Adrenal gland (tissue), 12 donors: ENCODE results near the gene SPAG6. TPM values are rescaled to one million over a fixed set of nuclear protein-coding genes. Genes with fewer than 3 reads are reported as not detected.
"Not testable (repeated sequence)": the region's sequence is repeated elsewhere in the genome, so short reads cannot be mapped to it uniquely, and the experiment has no call there.

Experiments
- DNase-seq, 7 donors: peaks; one replicate each; pipeline ENCODE4 v3.0.0-alpha.2; 2019 to 2020
- H3K27ac ChIP-seq, 5 donors: fragments of 200-600 bp; sonication (generic) in 4 of 5; 1 replicate in 3 of 5; 2 replicates in 2 of 5; pipeline versions ENCODE4 v1.5.1 to v1.8.0; 2016 to 2020; ENCODE audit warnings: mild to moderate bottlenecking in 1 of 5
- H3K27me3 ChIP-seq: fragments of 200-600 bp; 2 replicates; pipeline ENCODE4 v1.8.0; 2021
- H3K36me3 ChIP-seq, 2 donors: fragments of 200-600 bp; replicated peaks in 1 of 2; 1 replicate in 1 of 2; 2 replicates in 1 of 2; pipeline versions ENCODE4 v1.5.1 to v1.8.0; 2018 to 2022
- H3K4me1 ChIP-seq, 2 donors: fragments of 200-600 bp; replicated peaks in 1 of 2; 1 replicate in 1 of 2; 2 replicates in 1 of 2; pipeline versions ENCODE4 v1.5.1 to v1.8.0; 2018 to 2021
- H3K4me3 ChIP-seq, 4 donors: fragments of 200-600 bp; sonication (generic) in 3 of 4; one replicate each; pipeline ENCODE4 v1.5.1; 2016 to 2018
- H3K9me3 ChIP-seq, 3 donors: fragments of 200-600 bp; sonication (generic) in 1 of 3; replicated peaks in 1 of 3; 1 replicate in 2 of 3; 2 replicates in 1 of 3; pipeline versions ENCODE4 v1.5.1 to v1.8.0; 2016 to 2021
- POLR2A ChIP-seq, 2 donors: fragments of 450-650 bp; IDR thresholded peaks; one replicate each; pipeline ENCODE4 v1.6.1; 2017; ENCODE audit warnings: antibody characterized with exemption in 2 of 2, mild to moderate bottlenecking in 2 of 2, moderate library complexity in 1 of 2
- WGBS, 4 donors: extraction: QIAGEN DNeasy Blood & Tissue Kit in 2 of 4; methylation state at CpG; one replicate each; pipeline versions ENCODE4 v1.1.5 to v1.1.7; 2013 to 2017; 5-methylcytosine and 5-hydroxymethylcytosine counted together
- intact Hi-C, 2 donors: fragments of 100-400 bp; cut with DNase I; formaldehyde crosslinking; loops; one replicate each; pipeline versions ENCODE4 v1.14.1 to v1.15.0; 2022 to 2023
- polyA plus RNA-seq, 3 donors: library from polyadenylated mRNA; stranded (reverse); fragments of 200-250 nt in 2 of 3; fragments of 350-450 nt in 1 of 3; fragmentation: Illumina TruSeq in 1 of 3; extraction: RNeasy Lipid Tissue Mini Kit (QIAGEN cat#74804) in 1 of 3; gene quantifications; one replicate each; pipeline ENCODE4 v1.2.3, GENCODE V29; 2013 to 2014
- total RNA-seq, 9 donors: library from RNA; depleted of rRNA in 4 of 9; stranded (reverse); fragments of >200 nt in 4 of 9; fragments of 120-200 nt in 1 of 9; fragmentation: NEBNext Ultra II Directional in 1 of 9; extraction: Animal tissue kit (Norgen Biotek cat#: 25700) in 1 of 9; gene quantifications; one replicate each; pipeline versions ENCODE4 v1.1.0 to v1.2.4, GENCODE V29; 2013 to 2023
- TF ChIP-seq, protein P1 (sequence below), 6 experiments: fragments of 450-650 bp in 4 of 6; fragments of 200-600 bp in 2 of 6; sonication (generic) in 1 of 6; IDR thresholded peaks; 1 replicate in 5 of 6; 2 replicates in 1 of 6; pipeline versions ENCODE4 v1.5.1 to v1.8.0; 2016 to 2021; ENCODE audit warnings: antibody characterized with exemption in 6 of 6, mild to moderate bottlenecking in 2 of 6, moderate library complexity in 1 of 6
- donor health status: healthy with polysubstance abuse.
- donor health status: Bipolar disorder and iron deficiency.
- donor health status: DM: yes; HTN: yes; CAD: no.
- donor health status: DM: no; HTN: no; CAD: no.
- donor health status: DM: no; HTN: no; CAD: no.
- donor health status: DM: yes; HTN: yes; CAD: no.

Gene SPAG6
- total and polyA plus RNA-seq, 12 donors: 0.07 to 0.46 (median 0.11) TPM; not detected in 9

DNA sequence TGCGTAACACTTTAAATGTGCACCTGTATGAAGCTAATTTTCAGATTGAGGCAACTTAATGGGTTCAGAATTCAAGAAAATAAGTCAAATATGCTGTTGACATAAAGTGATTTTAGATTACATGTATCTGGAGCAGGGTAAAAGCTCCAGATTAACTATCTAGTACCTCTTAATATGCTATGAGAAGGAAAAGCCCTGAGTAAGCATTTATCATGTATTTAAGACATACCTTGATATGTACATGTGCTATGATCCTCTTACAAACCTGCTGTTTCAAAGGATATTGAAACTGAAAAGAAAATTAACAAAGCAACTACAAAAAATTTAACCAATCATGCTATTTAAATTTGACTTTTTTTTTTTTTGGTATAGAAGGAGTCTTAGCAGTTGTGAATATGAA, 4.5 kb downstream of the SPAG6 start:
- Histone ChIP-seq H3K27me3 (peaks cover 58% of the 10 kb centered on the region), H3K4me1 (no peaks in the 10 kb centered on the region), H3K4me3 (no peak overlapping the region), H3K9me3 (no peaks in the 10 kb centered on the region), H3K27ac (no peak overlapping the region), H3K36me3 (no peaks in the 10 kb centered on the region)
- no peak for DNase-seq
- TF ChIP-seq, protein P1, sequence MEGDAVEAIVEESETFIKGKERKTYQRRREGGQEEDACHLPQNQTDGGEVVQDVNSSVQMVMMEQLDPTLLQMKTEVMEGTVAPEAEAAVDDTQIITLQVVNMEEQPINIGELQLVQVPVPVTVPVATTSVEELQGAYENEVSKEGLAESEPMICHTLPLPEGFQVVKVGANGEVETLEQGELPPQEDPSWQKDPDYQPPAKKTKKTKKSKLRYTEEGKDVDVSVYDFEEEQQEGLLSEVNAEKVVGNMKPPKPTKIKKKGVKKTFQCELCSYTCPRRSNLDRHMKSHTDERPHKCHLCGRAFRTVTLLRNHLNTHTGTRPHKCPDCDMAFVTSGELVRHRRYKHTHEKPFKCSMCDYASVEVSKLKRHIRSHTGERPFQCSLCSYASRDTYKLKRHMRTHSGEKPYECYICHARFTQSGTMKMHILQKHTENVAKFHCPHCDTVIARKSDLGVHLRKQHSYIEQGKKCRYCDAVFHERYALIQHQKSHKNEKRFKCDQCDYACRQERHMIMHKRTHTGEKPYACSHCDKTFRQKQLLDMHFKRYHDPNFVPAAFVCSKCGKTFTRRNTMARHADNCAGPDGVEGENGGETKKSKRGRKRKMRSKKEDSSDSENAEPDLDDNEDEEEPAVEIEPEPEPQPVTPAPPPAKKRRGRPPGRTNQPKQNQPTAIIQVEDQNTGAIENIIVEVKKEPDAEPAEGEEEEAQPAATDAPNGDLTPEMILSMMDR (IDR thresholded peaks at IDR 0.05): no peak
- TF ChIP-seq POLR2A (IDR thresholded peaks at IDR 0.05): no peak
- WGBS, 4 donors: 98 to 100% (median 99%) methylated on average over 1 of the region's 1 CpG
- intact Hi-C loops: no loop called here

- Histone ChIP-seq H3K9me3 (no peaks in the 10 kb centered on the region), H3K27ac (no peak overlapping the region), H3K36me3 (no peaks in the 10 kb centered on the region), H3K27me3 (peaks cover 43% of the 10 kb centered on the region), H3K4me1 (no peaks in the 10 kb centered on the region), H3K4me3 (no peak overlapping the region)
- intact Hi-C loops: no loop called here
- WGBS, 4 donors: 91 to 98% (median 96%) methylated on average over 5 of the region's 5 CpGs
- no peak for DNase-seq
- TF ChIP-seq POLR2A (IDR thresholded peaks at IDR 0.05): no peak
- TF ChIP-seq, protein P1 (IDR thresholded peaks at IDR 0.05): no peak
These were observed 5.9 kb downstream of the SPAG6 start for GRCh38 chr10:22351131-22351703.

- intact Hi-C loops: no loop called here
- peaks cover 19% of the 10 kb centered on the region for H3K27me3 ChIP-seq
- no peaks in the 10 kb centered on the region for H3K4me1 ChIP-seq
- 89 to 91% (median 90%) methylated on average over 4 of the region's 4 CpGs for WGBS, 4 donors
- H3K27ac ChIP-seq: no peak overlapping the region
- no peaks in the 10 kb centered on the region for H3K9me3 ChIP-seq
- TF ChIP-seq, protein P1 (IDR thresholded peaks at IDR 0.05): no peak
- no peak for TF ChIP-seq POLR2A (IDR thresholded peaks at IDR 0.05)
- no peak for DNase-seq
- H3K36me3 ChIP-seq: no peaks in the 10 kb centered on the region
- no peak overlapping the region for H3K4me3 ChIP-seq
These were observed 11.1 kb downstream of the SPAG6 start for GRCh38 chr10:22356324-22356873.

DNA sequence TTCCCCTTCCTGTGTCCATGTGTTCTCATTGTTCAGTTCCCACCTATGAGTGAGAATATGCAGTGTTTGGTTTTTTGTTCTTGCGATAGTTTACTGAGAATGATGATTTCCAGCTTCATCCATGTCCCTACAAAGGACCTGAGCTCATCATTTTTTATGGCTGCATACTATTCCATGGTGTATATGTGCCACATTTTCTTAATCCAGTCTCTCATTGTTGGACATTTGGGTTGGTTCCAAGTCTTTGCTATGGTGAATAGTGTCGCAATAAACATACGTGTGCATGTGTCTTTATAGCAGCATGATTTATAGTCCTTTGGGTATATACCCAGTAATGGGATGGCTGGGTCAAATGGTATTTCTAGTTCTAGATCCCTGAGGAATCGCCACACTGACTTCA, 12.5 kb downstream of the SPAG6 start:
- intact Hi-C loops: not testable (repeated sequence)

DNA sequence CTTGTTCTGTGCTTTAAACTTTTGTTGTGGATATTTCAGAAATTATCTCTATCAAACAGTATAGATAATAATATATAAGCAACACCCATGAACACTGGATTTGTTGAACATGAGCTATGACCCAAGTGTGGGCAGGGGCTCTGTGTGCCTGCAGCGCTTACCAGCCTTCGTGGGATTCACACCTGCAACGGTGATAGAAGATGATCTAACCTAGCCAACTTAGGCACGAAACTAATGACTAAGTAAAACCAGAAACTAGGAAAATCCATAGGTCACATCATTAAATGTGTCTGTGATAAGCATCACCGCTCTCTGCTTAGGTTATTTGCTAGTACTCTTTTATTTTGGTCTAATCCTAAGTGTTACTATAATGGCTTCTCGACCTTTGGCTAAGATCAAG, 18.0 kb downstream of the SPAG6 start:
- TF ChIP-seq, protein P1 (IDR thresholded peaks at IDR 0.05): no peak
- no peak for TF ChIP-seq POLR2A (IDR thresholded peaks at IDR 0.05)
- Histone ChIP-seq H3K4me3 (no peak overlapping the region), H3K36me3 (no peaks in the 10 kb centered on the region), H3K27ac (no peak overlapping the region), H3K27me3 (peaks cover 20% of the 10 kb centered on the region), H3K4me1 (no peaks in the 10 kb centered on the region), H3K9me3 (no peaks in the 10 kb centered on the region)
- WGBS, 4 donors: 86 to 95% (median 93%) methylated on average over 6 of the region's 6 CpGs
- intact Hi-C loops: no loop called here
- no peak for DNase-seq

More for the DNA sequence above, 12.5 kb downstream of the SPAG6 start:
- H3K27me3 ChIP-seq: peaks cover 29% of the 10 kb centered on the region
- DNase-seq, H3K9me3 ChIP-seq, H3K27ac ChIP-seq, H3K4me3 ChIP-seq, H3K4me1 ChIP-seq, H3K36me3 ChIP-seq: not testable (repeated sequence)
- WGBS, 4 donors: 76 to 100% (median 86%) methylated on average over 3 of the region's 4 CpGs
